PC-3 (cell line): ENCODE measurements around the gene LIM2. TPM values are rescaled to one million over a fixed set of nuclear protein-coding genes. Genes with fewer than 3 reads are reported as not detected.
A peak's percentile ranks its signal among the peaks of the same experiment; 100 is the strongest.

Source experiments
- ATAC-seq: fragments of 200-7000 bp; cut with Tn5 transposase; 2 replicates; pipeline ENCODE4 v1.9.1; 2020; ENCODE audit warnings: mild to moderate bottlenecking, moderate library complexity
- BruUV-seq: library from RNA; stranded (reverse); fragments of 400-500 nt; replicated peaks from 2 replicates; lab custom pipeline; 2021; lab: Mats Ljungman, UMichigan
- CTCF ChIA-PET: fragments of 300-600 bp; sonication (Branson Sonifier 250); formaldehyde crosslinking; loops from one replicate; lab custom pipeline; 2022; ENCODE audit warnings: antibody characterized with exemption; lab: Charles Lee
- POLR2A ChIA-PET: fragments of 300-600 bp; sonication (Branson Sonifier 250); formaldehyde crosslinking; loops from one replicate; lab custom pipeline; 2022; ENCODE audit warnings: antibody characterized with exemption; ENCODE audit not compliant: unreplicated experiment; lab: Charles Lee
- DNase-seq: peaks from one replicate; pipeline ENCODE4 v3.0.0-alpha.2; 2015
- H2AFZ ChIP-seq: fragments of 300-600 bp; sonication (generic); 2 replicates; pipeline ENCODE4 v1.6.0; 2016; ENCODE audit warnings: antibody characterized with exemption, low read length
- H3F3A ChIP-seq: fragments of 300-600 bp; sonication (generic); one replicate; pipeline ENCODE4 v1.6.0; 2017; ENCODE audit warnings: antibody characterized with exemption, low read length, control low read depth, mild to moderate bottlenecking; ENCODE audit not compliant: unreplicated experiment
- H3K27ac ChIP-seq: fragments of 300-600 bp; sonication (generic); 2 replicates; pipeline ENCODE4 v1.5.1; 2016; ENCODE audit warnings: mild to moderate bottlenecking, low read length
- H3K27me3 ChIP-seq: fragments of 300-600 bp; sonication (generic); 2 replicates; pipeline ENCODE4 v1.6.1; 2016; ENCODE audit warnings: low read length, mixed read lengths
- H3K36me3 ChIP-seq: fragments of 300-600 bp; sonication (generic); 2 replicates; pipeline ENCODE4 v1.6.1; 2016; ENCODE audit warnings: low read depth, mixed run types, low read length, mixed read lengths
- H3K4me1 ChIP-seq: fragments of 300-600 bp; sonication (generic); 2 replicates; pipeline ENCODE4 v1.5.1; 2016; ENCODE audit warnings: low read length; ENCODE audit not compliant: insufficient read depth
- H3K4me2 ChIP-seq: fragments of 300-600 bp; sonication (generic); 2 replicates; pipeline ENCODE4 v1.6.0; 2016; ENCODE audit warnings: low read length
- H3K4me3 ChIP-seq: fragments of 300-600 bp; sonication (generic); 2 replicates; pipeline ENCODE4 v1.5.1; 2016; ENCODE audit warnings: mild to moderate bottlenecking, low read length, mixed read lengths
- H3K79me2 ChIP-seq: fragments of 300-600 bp; sonication (generic); 2 replicates; pipeline ENCODE4 v1.6.1; 2017; ENCODE audit warnings: low read length, mixed read lengths
- H3K9ac ChIP-seq: fragments of 300-600 bp; sonication (generic); 2 replicates; pipeline ENCODE4 v1.6.0; 2016; ENCODE audit warnings: mild to moderate bottlenecking, low read length
- H3K9me2 ChIP-seq: fragments of 300-600 bp; sonication (generic); replicated peaks from 2 replicates; pipeline ENCODE4 v1.6.1; 2016; ENCODE audit warnings: mixed run types, low read length, mixed read lengths
- H3K9me3 ChIP-seq: fragments of 300-600 bp; sonication (generic); 2 replicates; pipeline ENCODE4 v1.6.1; 2016; ENCODE audit warnings: low read length, mixed read lengths
- H4K20me1 ChIP-seq: fragments of 300-600 bp; sonication (generic); 2 replicates; pipeline ENCODE4 v1.6.1; 2016; ENCODE audit warnings: low read length, mixed read lengths
- EZH2 ChIP-seq: fragments of 300-600 bp; sonication (generic); IDR thresholded peaks from one replicate; pipeline ENCODE4 v1.6.1; 2017; ENCODE audit warnings: antibody characterized with exemption, mild to moderate bottlenecking, low read length; ENCODE audit not compliant: unreplicated experiment
- EZH2phosphoT487 ChIP-seq: fragments of 300-600 bp; sonication (generic); IDR thresholded peaks from 2 replicates; pipeline ENCODE4 v1.6.1; 2018; ENCODE audit warnings: mild to moderate bottlenecking, antibody characterized with exemption, low read length, borderline replicate concordance
- intact Hi-C: fragments of 100-400 bp; cut with micrococcal nuclease; formaldehyde crosslinking; loops from 2 replicates; pipeline ENCODE4 v1.9.0; 2023
- total RNA-seq: library from RNA; depleted of rRNA; stranded (reverse); fragments of >200 nt; gene quantifications from 2 replicates; pipeline ENCODE4 v1.2.3, GENCODE V29; 2014
- TF ChIP-seq, protein P1 (sequence below): fragments of 300-600 bp; sonication (generic); conservative IDR thresholded peaks from 2 replicates; pipeline ENCODE4 v1.5.1; 2017; ENCODE audit warnings: antibody characterized with exemption, low read depth, mild to moderate bottlenecking, low read length

LIM2 gene
- total RNA-seq, 1 experiment from 2014 or later, result not detected

DNA sequence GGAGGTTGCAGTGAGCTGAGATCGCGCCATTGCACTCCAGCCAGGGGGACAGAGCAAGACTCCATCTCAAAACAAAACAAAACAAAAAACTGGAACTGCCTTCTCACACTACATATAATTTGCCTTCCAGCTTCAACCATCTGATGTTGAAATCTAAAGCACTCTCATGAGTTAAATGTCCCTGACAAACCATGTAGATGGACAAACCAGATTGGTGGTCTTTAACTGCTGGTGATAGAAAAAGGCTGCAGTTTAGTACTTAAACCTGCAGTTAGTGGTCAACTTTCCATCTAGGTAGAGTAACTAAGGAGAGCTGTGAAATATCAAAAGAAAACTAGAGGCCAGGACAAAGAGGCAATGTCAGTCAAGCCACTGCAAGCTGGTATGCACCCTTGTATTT, 8.4 kb upstream of the LIM2 start:
- H3K4me3 ChIP-seq, result no peak overlapping the region
- intact Hi-C loops, result no loop called here
- H3K4me1 ChIP-seq, result peaks cover 18% of the 10 kb centered on the region
- ChIA-PET POLR2A (no interaction called here), CTCF (no interaction called here)
- no TSS peak for BruUV-seq
- no peaks in the 10 kb centered on the region for H3K9me3 ChIP-seq
- no peaks in the 10 kb centered on the region for H3K27me3 ChIP-seq
- H3K9me2 ChIP-seq, result no peaks in the 10 kb centered on the region
- H3K79me2 ChIP-seq, result no peaks in the 10 kb centered on the region
- H3K4me2 ChIP-seq, result no peak overlapping the region
- ATAC-seq (no peak), DNase-seq (no peak)
- no peak overlapping the region for H3K27ac ChIP-seq
- H2AFZ ChIP-seq, result no peak overlapping the region
- H3F3A ChIP-seq, result no peaks in the 10 kb centered on the region
- no peaks in the 10 kb centered on the region for H4K20me1 ChIP-seq
- no peak overlapping the region for H3K9ac ChIP-seq
- TF ChIP-seq EZH2, result no peak
- no peak for TF ChIP-seq EZH2phosphoT487
- TF ChIP-seq, protein P1, sequence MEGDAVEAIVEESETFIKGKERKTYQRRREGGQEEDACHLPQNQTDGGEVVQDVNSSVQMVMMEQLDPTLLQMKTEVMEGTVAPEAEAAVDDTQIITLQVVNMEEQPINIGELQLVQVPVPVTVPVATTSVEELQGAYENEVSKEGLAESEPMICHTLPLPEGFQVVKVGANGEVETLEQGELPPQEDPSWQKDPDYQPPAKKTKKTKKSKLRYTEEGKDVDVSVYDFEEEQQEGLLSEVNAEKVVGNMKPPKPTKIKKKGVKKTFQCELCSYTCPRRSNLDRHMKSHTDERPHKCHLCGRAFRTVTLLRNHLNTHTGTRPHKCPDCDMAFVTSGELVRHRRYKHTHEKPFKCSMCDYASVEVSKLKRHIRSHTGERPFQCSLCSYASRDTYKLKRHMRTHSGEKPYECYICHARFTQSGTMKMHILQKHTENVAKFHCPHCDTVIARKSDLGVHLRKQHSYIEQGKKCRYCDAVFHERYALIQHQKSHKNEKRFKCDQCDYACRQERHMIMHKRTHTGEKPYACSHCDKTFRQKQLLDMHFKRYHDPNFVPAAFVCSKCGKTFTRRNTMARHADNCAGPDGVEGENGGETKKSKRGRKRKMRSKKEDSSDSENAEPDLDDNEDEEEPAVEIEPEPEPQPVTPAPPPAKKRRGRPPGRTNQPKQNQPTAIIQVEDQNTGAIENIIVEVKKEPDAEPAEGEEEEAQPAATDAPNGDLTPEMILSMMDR, result no peak
- H3K36me3 ChIP-seq, result no peaks in the 10 kb centered on the region

DNA sequence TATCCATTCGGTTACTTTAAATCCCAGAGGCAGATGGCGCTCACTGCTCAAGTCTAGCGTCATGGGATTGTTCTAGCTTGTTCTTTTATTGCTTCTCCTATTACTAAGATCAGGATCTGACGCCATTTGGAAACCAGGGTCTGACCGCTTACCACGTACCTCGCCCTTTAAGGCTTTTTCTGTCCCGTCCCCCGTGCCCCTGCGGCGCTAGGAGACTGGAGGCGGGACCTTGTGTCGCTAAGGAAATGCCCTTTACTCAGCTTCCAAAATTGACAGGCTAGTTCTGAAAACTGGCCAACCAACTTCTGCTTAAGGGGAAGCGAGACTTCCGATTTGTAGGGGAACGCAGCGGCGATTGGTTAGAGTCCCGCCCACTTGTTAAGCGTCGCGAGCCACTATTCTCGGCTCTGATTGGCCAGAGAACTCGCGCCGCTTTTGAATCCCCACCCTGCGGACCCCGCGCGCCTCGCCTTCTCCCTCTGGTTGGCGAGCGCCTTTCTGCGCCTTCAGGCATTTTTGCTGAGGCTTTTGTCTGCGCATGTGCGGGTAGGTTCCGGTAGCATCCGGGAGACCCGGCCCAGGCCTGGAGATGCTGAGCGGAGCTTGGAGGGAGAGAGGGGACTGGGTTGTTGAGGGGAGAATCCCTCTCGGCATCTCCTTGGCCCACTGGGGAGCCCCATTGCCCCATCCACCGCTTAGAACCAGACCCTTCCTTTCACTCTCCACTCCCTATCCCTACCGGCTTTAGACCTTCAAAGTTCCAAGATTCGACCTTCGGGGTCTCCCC, 6.5 kb upstream of the LIM2 start:
- CTCF ChIA-PET, result interaction anchor here (0.6 to 1.2 kb wide), 5 partner anchors 27 to 262 kb away, joined by 3 to 8 read pairs (median 3); no protein-coding TSS in a partner anchor
- no TSS peak for BruUV-seq
- Histone ChIP-seq H3K27ac (peak overlapping the region; percentile 68), H3K36me3 (no peaks in the 10 kb centered on the region), H4K20me1 (no peaks in the 10 kb centered on the region), H3K9me2 (no peaks in the 10 kb centered on the region), H3K4me2 (peak overlapping the region; percentile 85), H3F3A (no peaks in the 10 kb centered on the region), H3K27me3 (no peaks in the 10 kb centered on the region), H3K4me1 (peaks cover 18% of the 10 kb centered on the region), H3K79me2 (no peaks in the 10 kb centered on the region), H3K9ac (peak overlapping the region; percentile 74), H2AFZ (peak overlapping the region; percentile 92), H3K9me3 (no peaks in the 10 kb centered on the region), H3K4me3 (peak overlapping the region; percentile 66)
- intact Hi-C loops, result loop anchor here (1.0 kb wide), 2 partner anchors 27 to 55 kb away; no protein-coding TSS in a partner anchor
- POLR2A ChIA-PET, result interaction anchor here (0.6 to 0.8 kb wide), 3 partner anchors 27 to 1462 kb away, joined by 4 to 10 read pairs (median 7); no protein-coding TSS in a partner anchor
- DNase-seq (peak; percentile 100), ATAC-seq (peak; percentile 93)
- TF ChIP-seq, protein P1, result peak; percentile 59
- no peak for TF ChIP-seq EZH2phosphoT487

DNA sequence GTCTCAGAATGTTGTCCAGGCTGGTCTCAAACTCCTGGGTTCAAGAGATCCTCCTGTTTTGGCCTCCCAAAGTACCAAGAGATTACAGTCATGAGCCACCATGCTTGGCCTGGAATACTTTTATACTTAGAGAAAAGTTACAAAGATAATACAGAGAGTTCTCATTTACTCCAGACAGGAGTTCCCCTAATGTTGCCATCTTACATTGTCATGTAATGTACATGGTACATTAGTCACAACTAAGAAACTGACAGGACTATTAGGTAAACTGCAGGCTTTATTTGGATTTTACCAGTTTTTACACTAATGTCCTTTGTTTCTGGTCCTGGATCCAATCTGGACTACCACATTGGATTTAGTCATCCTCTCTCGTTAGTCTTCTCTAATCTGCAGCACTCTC, 4.9 kb upstream of the LIM2 start:
- no peaks in the 10 kb centered on the region for H3K27me3 ChIP-seq
- BruUV-seq, result no TSS peak

More for the DNA sequence above, 4.9 kb upstream of the LIM2 start:
- H3F3A ChIP-seq, result no peaks in the 10 kb centered on the region
- no peaks in the 10 kb centered on the region for H3K9me3 ChIP-seq
- H2AFZ ChIP-seq, result no peak overlapping the region
- no peak for ATAC-seq
- no peaks in the 10 kb centered on the region for H3K9me2 ChIP-seq
- no peak overlapping the region for H3K9ac ChIP-seq
- intact Hi-C loops, result no loop called here
- H3K27ac ChIP-seq, result no peak overlapping the region
- no peak overlapping the region for H3K4me2 ChIP-seq
- POLR2A ChIA-PET, result no interaction called here
- H3K4me1 ChIP-seq, result peaks cover 18% of the 10 kb centered on the region
- H3K79me2 ChIP-seq, result no peaks in the 10 kb centered on the region
- TF ChIP-seq EZH2, result no peak
- TF ChIP-seq, protein P1, result no peak
- TF ChIP-seq EZH2phosphoT487, result no peak
- CTCF ChIA-PET, result no interaction called here
- no peaks in the 10 kb centered on the region for H4K20me1 ChIP-seq
- DNase-seq, result no peak
- no peaks in the 10 kb centered on the region for H3K36me3 ChIP-seq
- no peak overlapping the region for H3K4me3 ChIP-seq
